ENCODE results near the gene NNMT. TPM values are rescaled to one million over a fixed set of nuclear protein-coding genes. Genes with fewer than 3 reads are reported as not detected.

NNMT gene
- total RNA-seq, 2 experiments from 2014 or later = not detected

- CTCF ChIA-PET = interaction anchor here (1.8 kb wide), 1 partner anchor 9 kb away, joined by 10 read pairs; no protein-coding TSS in a partner anchor
- Mint-ChIP-seq H3K9me3 (ENCODE audit: low read depth) (no peaks in the 10 kb centered on the region), H3K27ac (no peak overlapping the region), H3K4me3 (no peak overlapping the region), H3K4me1 (no peaks in the 10 kb centered on the region), H3K27me3 (peaks cover 51% of the 10 kb centered on the region), H3K36me3 (no peaks in the 10 kb centered on the region)
- no peak for ATAC-seq
- no peak for DNase-seq
These were observed 25.5 kb upstream of the NNMT start for GRCh38 chr11:114270531-114271270.

- Mint-ChIP-seq H3K4me1 (no peaks in the 10 kb centered on the region), H3K27me3 (peaks cover 51% of the 10 kb centered on the region)
- no peak for ATAC-seq
These were observed 24.9 kb upstream of the NNMT start for GRCh38 chr11:114271316-114271715.

GRCh38 chr11:114272311-114272710 is 23.9 kb upstream of the NNMT start:
- no peaks in the 10 kb centered on the region for H3K36me3 Mint-ChIP-seq
- DNase-seq (peak; percentile 28), ATAC-seq (no peak)
- H3K27me3 Mint-ChIP-seq = peaks cover 53% of the 10 kb centered on the region
- no peaks in the 10 kb centered on the region for H3K4me1 Mint-ChIP-seq
- H3K4me3 Mint-ChIP-seq = no peak overlapping the region
- H3K9me3 Mint-ChIP-seq (ENCODE audit: low read depth) = no peaks in the 10 kb centered on the region
- CTCF ChIA-PET = interaction anchor here (0.6 to 1.8 kb wide), 2 partner anchors 11 to 376 kb away, joined by 3 to 10 read pairs; no protein-coding TSS in a partner anchor
- H3K27ac Mint-ChIP-seq = no peak overlapping the region

More at GRCh38 chr11:114271316-114271715, 24.9 kb upstream of the NNMT start:
- no peak overlapping the region for H3K27ac Mint-ChIP-seq
- H3K4me3 Mint-ChIP-seq = no peak overlapping the region
- CTCF ChIA-PET = interaction anchor here (1.8 kb wide), 1 partner anchor 10 kb away, joined by 10 read pairs; no protein-coding TSS in a partner anchor
- no peak for DNase-seq
- H3K9me3 Mint-ChIP-seq (ENCODE audit: low read depth) = no peaks in the 10 kb centered on the region
- H3K36me3 Mint-ChIP-seq = no peaks in the 10 kb centered on the region

- Mint-ChIP-seq H3K36me3 (no peaks in the 10 kb centered on the region), H3K4me1 (no peaks in the 10 kb centered on the region), H3K4me3 (no peak overlapping the region), H3K27me3 (peaks cover 56% of the 10 kb centered on the region), H3K27ac (no peak overlapping the region), H3K9me3 (ENCODE audit: low read depth) (no peaks in the 10 kb centered on the region)
- ATAC-seq = no peak
- CTCF ChIA-PET = interaction anchor here (1.5 kb wide), 1 partner anchor 11 kb away, joined by 4 read pairs; no protein-coding TSS in a partner anchor
- peak; percentile 22 for DNase-seq
These were observed 23.1 kb upstream of the NNMT start for GRCh38 chr11:114273071-114273470.

GRCh38 chr11:114273890-114274635 is 22.1 kb upstream of the NNMT start:
- CTCF ChIA-PET = interaction anchor here (1.5 kb wide), 1 partner anchor 12 kb away, joined by 4 read pairs; no protein-coding TSS in a partner anchor
- H3K27me3 Mint-ChIP-seq = peaks cover 54% of the 10 kb centered on the region
- ATAC-seq = no peak
- H3K9me3 Mint-ChIP-seq (ENCODE audit: low read depth) = no peaks in the 10 kb centered on the region
- peak; percentile 8 for DNase-seq
- no peak overlapping the region for H3K4me3 Mint-ChIP-seq
- no peaks in the 10 kb centered on the region for H3K36me3 Mint-ChIP-seq
- no peak overlapping the region for H3K27ac Mint-ChIP-seq
- H3K4me1 Mint-ChIP-seq = no peaks in the 10 kb centered on the region

GRCh38 chr11:114274637-114275036 is 21.6 kb upstream of the NNMT start:
- DNase-seq (peak; percentile 14), ATAC-seq (no peak)
- peaks cover 50% of the 10 kb centered on the region for H3K27me3 Mint-ChIP-seq
- no peaks in the 10 kb centered on the region for H3K36me3 Mint-ChIP-seq
- no peaks in the 10 kb centered on the region for H3K9me3 Mint-ChIP-seq (ENCODE audit: low read depth)
- no peak overlapping the region for H3K27ac Mint-ChIP-seq
- CTCF ChIA-PET = interaction anchor here (1.5 kb wide), 1 partner anchor 13 kb away, joined by 4 read pairs; no protein-coding TSS in a partner anchor
- H3K4me1 Mint-ChIP-seq = no peaks in the 10 kb centered on the region
- H3K4me3 Mint-ChIP-seq = no peak overlapping the region

- no peaks in the 10 kb centered on the region for H3K4me1 Mint-ChIP-seq
- no peaks in the 10 kb centered on the region for H3K9me3 Mint-ChIP-seq (ENCODE audit: low read depth)
- ATAC-seq = no peak
- no peak overlapping the region for H3K4me3 Mint-ChIP-seq
- H3K36me3 Mint-ChIP-seq = no peaks in the 10 kb centered on the region
- DNase-seq = peak; percentile 31
- H3K27ac Mint-ChIP-seq = no peak overlapping the region
- CTCF ChIA-PET = interaction anchor here (1.4 kb wide), 2 partner anchors 12 to 13 kb away, joined by 3 to 5 read pairs; no protein-coding TSS in a partner anchor
- H3K27me3 Mint-ChIP-seq = peaks cover 53% of the 10 kb centered on the region
These were observed 20.9 kb upstream of the NNMT start for GRCh38 chr11:114275280-114275679.

GRCh38 chr11:114276077-114276476 is 20.1 kb upstream of the NNMT start:
- Mint-ChIP-seq H3K36me3 (no peaks in the 10 kb centered on the region), H3K27me3 (peaks cover 45% of the 10 kb centered on the region), H3K27ac (no peak overlapping the region), H3K9me3 (ENCODE audit: low read depth) (no peaks in the 10 kb centered on the region), H3K4me1 (no peaks in the 10 kb centered on the region), H3K4me3 (no peak overlapping the region)
- ATAC-seq (no peak), DNase-seq (peak; percentile 19)
- CTCF ChIA-PET = interaction anchor here (1.4 kb wide), 2 partner anchors 12 to 13 kb away, joined by 3 to 5 read pairs; no protein-coding TSS in a partner anchor

- DNase-seq (peak; percentile 8), ATAC-seq (no peak)
- Mint-ChIP-seq H3K27ac (no peak overlapping the region), H3K9me3 (ENCODE audit: low read depth) (no peaks in the 10 kb centered on the region), H3K27me3 (peaks cover 39% of the 10 kb centered on the region), H3K4me1 (no peaks in the 10 kb centered on the region), H3K4me3 (no peak overlapping the region), H3K36me3 (no peaks in the 10 kb centered on the region)
- CTCF ChIA-PET = interaction anchor here (1.9 kb wide), 1 partner anchor 17 kb away, joined by 11 read pairs; no protein-coding TSS in a partner anchor
These were observed 18.4 kb upstream of the NNMT start for GRCh38 chr11:114277637-114278341.

GRCh38 chr11:114278342-114279065 is 17.7 kb upstream of the NNMT start:
- peak; percentile 22 for DNase-seq
- Mint-ChIP-seq H3K36me3 (no peaks in the 10 kb centered on the region), H3K27me3 (peaks cover 40% of the 10 kb centered on the region), H3K27ac (no peak overlapping the region), H3K4me1 (no peaks in the 10 kb centered on the region), H3K9me3 (ENCODE audit: low read depth) (no peaks in the 10 kb centered on the region), H3K4me3 (no peak overlapping the region)
- CTCF ChIA-PET = interaction anchor here (1.9 kb wide), 1 partner anchor 18 kb away, joined by 11 read pairs; no protein-coding TSS in a partner anchor
- no peak for ATAC-seq

- DNase-seq (no peak), ATAC-seq (no peak)
- Mint-ChIP-seq H3K4me3 (no peak overlapping the region), H3K4me1 (no peaks in the 10 kb centered on the region), H3K9me3 (ENCODE audit: low read depth) (no peaks in the 10 kb centered on the region), H3K27ac (no peak overlapping the region), H3K36me3 (no peaks in the 10 kb centered on the region), H3K27me3 (peaks cover 36% of the 10 kb centered on the region)
- CTCF ChIA-PET = interaction anchor here (1.5 to 2.0 kb wide), 4 partner anchors 9 to 286 kb away, joined by 3 to 11 read pairs (median 7); no protein-coding TSS in a partner anchor
These were observed 16.2 kb upstream of the NNMT start for GRCh38 chr11:114279792-114280546.

GRCh38 chr11:114280696-114281095 is 15.5 kb upstream of the NNMT start:
- ATAC-seq (peak; percentile 36), DNase-seq (no peak)
- no peak overlapping the region for H3K27ac Mint-ChIP-seq
- no peak overlapping the region for H3K4me3 Mint-ChIP-seq
- CTCF ChIA-PET = interaction anchor here (0.7 to 2.0 kb wide), 6 partner anchors 9 to 287 kb away, joined by 3 to 9 read pairs (median 4); no protein-coding TSS in a partner anchor
- no peaks in the 10 kb centered on the region for H3K4me1 Mint-ChIP-seq
- H3K36me3 Mint-ChIP-seq = no peaks in the 10 kb centered on the region
- no peaks in the 10 kb centered on the region for H3K9me3 Mint-ChIP-seq (ENCODE audit: low read depth)
- peaks cover 30% of the 10 kb centered on the region for H3K27me3 Mint-ChIP-seq
